Trophoblast cell (in vitro differentiated cells and primary cell): ENCODE results near the gene TOMM20.
"Not testable (repeated sequence)": the region's sequence is repeated elsewhere in the genome, so short reads cannot be mapped to it uniquely, and the experiment has no call there.

Experiments used
- DNase-seq, 2 donors: peaks; one replicate each; pipeline ENCODE4 v3.0.0-alpha.2; 2016
- H2AFZ ChIP-seq: 2 replicates; pipeline ENCODE4 v1.6.1; 2013; ENCODE audit warnings: low read length, moderate library complexity, mild to moderate bottlenecking; ENCODE audit not compliant: insufficient read depth, poor library complexity
- H2AK5ac ChIP-seq: 2 replicates; pipeline ENCODE4 v1.6.1; 2013; ENCODE audit warnings: mild to moderate bottlenecking, low read length
- H2BK120ac ChIP-seq: 2 replicates; pipeline ENCODE4 v1.6.1; 2013; ENCODE audit warnings: low read length, mild to moderate bottlenecking, moderate library complexity; ENCODE audit not compliant: insufficient read depth, poor library complexity
- H2BK12ac ChIP-seq: 2 replicates; pipeline ENCODE4 v1.6.1; 2013; ENCODE audit warnings: mild to moderate bottlenecking, low read length, moderate library complexity
- H2BK5ac ChIP-seq: 2 replicates; pipeline ENCODE4 v1.6.1; 2013; ENCODE audit warnings: low read length, low read depth, moderate library complexity, mild to moderate bottlenecking; ENCODE audit not compliant: poor library complexity
- H3K14ac ChIP-seq: 2 replicates; pipeline ENCODE4 v1.6.1; 2013; ENCODE audit warnings: mild to moderate bottlenecking, low read length
- H3K18ac ChIP-seq: 2 replicates; pipeline ENCODE4 v1.6.1; 2013; ENCODE audit warnings: mild to moderate bottlenecking, low read length
- H3K23ac ChIP-seq: 2 replicates; pipeline ENCODE4 v1.6.1; 2013; ENCODE audit warnings: low read length
- H3K27ac ChIP-seq: 2 replicates; pipeline ENCODE4 v1.5.1; 2013; ENCODE audit warnings: low read depth, mild to moderate bottlenecking, inconsistent platforms, low read length, moderate library complexity
- H3K27me3 ChIP-seq: 2 replicates; pipeline ENCODE4 v1.6.1; 2013; ENCODE audit warnings: inconsistent platforms, mild to moderate bottlenecking, low read length, moderate library complexity; ENCODE audit not compliant: insufficient read depth
- H3K36me3 ChIP-seq, 2 experiments: 1 replicate in 1 of 2; 2 replicates in 1 of 2; pipeline ENCODE4 v1.6.1; 2013; ENCODE audit warnings: low read length in 2 of 2, mild to moderate bottlenecking in 2 of 2, moderate library complexity in 1 of 2; ENCODE audit not compliant: insufficient read depth in 2 of 2, control insufficient read depth in 1 of 2
- H3K4ac ChIP-seq: 2 replicates; pipeline ENCODE4 v1.6.1; 2013; ENCODE audit warnings: low read depth, mild to moderate bottlenecking, low read length, moderate library complexity
- H3K4me1 ChIP-seq, 2 experiments: 1 replicate in 1 of 2; 2 replicates in 1 of 2; pipeline ENCODE4 v1.6.1; 2013; ENCODE audit warnings: low read length in 2 of 2, mild to moderate bottlenecking in 2 of 2, moderate library complexity in 1 of 2; ENCODE audit not compliant: insufficient read depth in 2 of 2, control insufficient read depth in 1 of 2
- H3K4me2 ChIP-seq: 2 replicates; pipeline ENCODE4 v1.6.1; 2013; ENCODE audit warnings: inconsistent platforms, mild to moderate bottlenecking, low read length, moderate library complexity
- H3K4me3 ChIP-seq: 2 replicates; pipeline ENCODE4 v1.5.1; 2013; ENCODE audit warnings: mild to moderate bottlenecking, low read depth, low read length, inconsistent platforms
- H3K79me1 ChIP-seq: one replicate; pipeline ENCODE4 v1.6.1; 2013; ENCODE audit warnings: low read length
- H3K79me2 ChIP-seq: 2 replicates; pipeline ENCODE4 v1.6.1; 2013; ENCODE audit warnings: low read length, mild to moderate bottlenecking; ENCODE audit not compliant: control insufficient read depth, insufficient read depth, poor library complexity
- H3K9ac ChIP-seq: 2 replicates; pipeline ENCODE4 v1.6.1; 2013; ENCODE audit warnings: mild to moderate bottlenecking, low read length
- H3K9me3 ChIP-seq: 2 replicates; pipeline ENCODE4 v1.6.1; 2013; ENCODE audit warnings: low read depth, mild to moderate bottlenecking, control low read depth, inconsistent platforms, low read length; ENCODE audit not compliant: insufficient read depth
- H4K12ac ChIP-seq: 2 replicates; pipeline ENCODE4 v1.6.1; 2013; ENCODE audit warnings: low read depth, mild to moderate bottlenecking, low read length, moderate library complexity
- H4K8ac ChIP-seq: 2 replicates; pipeline ENCODE4 v1.6.1; 2013; ENCODE audit warnings: low read depth, mild to moderate bottlenecking, low read length, moderate library complexity
- H4K91ac ChIP-seq: one replicate; pipeline ENCODE4 v1.6.1; 2013; ENCODE audit warnings: low read depth, mild to moderate bottlenecking, low read length, moderate library complexity
- WGBS: extraction: QIAGEN DNeasy Blood & Tissue Kit; methylation state at CpG from one replicate; pipeline ENCODE4 v1.1.7; 2013; ENCODE audit warnings: missing lambda C conversion rate; ENCODE audit not compliant: insufficient read length, insufficient coverage; ENCODE audit errors: extremely low coverage; 5-methylcytosine and 5-hydroxymethylcytosine counted together

Gene TOMM20

GRCh38 chr1:235087906-235088305 lies 40.7 kb downstream of the TOMM20 start:
- H3K9me3 ChIP-seq = no peaks in the 10 kb centered on the region
- no peak overlapping the region for H2AK5ac ChIP-seq
- H3K23ac ChIP-seq = no peak overlapping the region
- no peak overlapping the region for H3K4me3 ChIP-seq
- H3K79me2 ChIP-seq = peaks cover 2% of the 10 kb centered on the region
- H2AFZ ChIP-seq = no peak overlapping the region
- no peak overlapping the region for H3K4me2 ChIP-seq
- H3K27ac ChIP-seq = no peak overlapping the region
- no peak overlapping the region for H2BK120ac ChIP-seq
- no peak overlapping the region for H3K14ac ChIP-seq
- H3K4ac ChIP-seq = no peak overlapping the region
- H3K27me3 ChIP-seq = no peaks in the 10 kb centered on the region
- no peak overlapping the region for H2BK5ac ChIP-seq
- H4K91ac ChIP-seq = no peak overlapping the region
- no peak overlapping the region for H3K9ac ChIP-seq
- peak; percentile 65 to 75 for DNase-seq
- no peak overlapping the region for H4K12ac ChIP-seq
- H3K79me1 ChIP-seq = peaks cover 16% of the 10 kb centered on the region
- whole genome bisulfite sequencing = no CpG with 5 or more reads among the region's 6 CpGs
- no peak overlapping the region for H2BK12ac ChIP-seq
- H4K8ac ChIP-seq = no peak overlapping the region
- peaks cover 15 to 16% of the 10 kb centered on the region in 2 experiments for H3K4me1 ChIP-seq
- H3K36me3 ChIP-seq = no peaks in the 10 kb centered on the region
- H3K18ac ChIP-seq = no peak overlapping the region

- H3K27ac ChIP-seq, H3K36me3 ChIP-seq, H3K9ac ChIP-seq, H2BK5ac ChIP-seq, H3K4me2 ChIP-seq, H2BK120ac ChIP-seq, H2BK12ac ChIP-seq, H4K8ac ChIP-seq, H2AFZ ChIP-seq, H4K12ac ChIP-seq, H3K27me3 ChIP-seq, H3K79me2 ChIP-seq, H3K23ac ChIP-seq, H3K79me1 ChIP-seq, H4K91ac ChIP-seq, H3K4ac ChIP-seq, H3K18ac ChIP-seq, H3K9me3 ChIP-seq, H2AK5ac ChIP-seq, DNase-seq, H3K14ac ChIP-seq, H3K4me3 ChIP-seq: not testable (repeated sequence)
- peaks cover 8 to 11% of the 10 kb centered on the region in 2 experiments for H3K4me1 ChIP-seq
- no CpG with 5 or more reads among the region's 12 CpGs for WGBS
Measured at GRCh38 chr1:235085411-235086117, 43.1 kb downstream of the TOMM20 start.

GRCh38 chr1:235080788-235081187 lies 47.8 kb downstream of the TOMM20 start:
- no CpG with 5 or more reads among the region's 5 CpGs for WGBS

GRCh38 chr1:235080297-235080657 lies 48.4 kb downstream of the TOMM20 start:
- H4K12ac ChIP-seq, H2BK12ac ChIP-seq, H3K18ac ChIP-seq, H2AFZ ChIP-seq, H3K4me2 ChIP-seq, H4K8ac ChIP-seq, H2BK5ac ChIP-seq, H2BK120ac ChIP-seq, H3K36me3 ChIP-seq, H3K14ac ChIP-seq, H3K27me3 ChIP-seq, H4K91ac ChIP-seq, H3K9ac ChIP-seq, DNase-seq, H3K23ac ChIP-seq, H3K9me3 ChIP-seq, H3K27ac ChIP-seq, H2AK5ac ChIP-seq, H3K4ac ChIP-seq, H3K79me1 ChIP-seq, H3K4me3 ChIP-seq, H3K79me2 ChIP-seq: not testable (repeated sequence)
- H3K4me1 ChIP-seq = peaks cover 8 to 13% of the 10 kb centered on the region in 2 experiments
- WGBS = no CpG with 5 or more reads among the region's 4 CpGs

More at GRCh38 chr1:235080788-235081187, 47.8 kb downstream of the TOMM20 start:
- not testable (repeated sequence) for H3K4me2 ChIP-seq, DNase-seq, H3K23ac ChIP-seq, H3K18ac ChIP-seq, H4K12ac ChIP-seq, H3K79me2 ChIP-seq, H3K9ac ChIP-seq, H2BK12ac ChIP-seq, H4K91ac ChIP-seq, H3K4ac ChIP-seq, H3K36me3 ChIP-seq, H3K4me3 ChIP-seq, H4K8ac ChIP-seq, H2AFZ ChIP-seq, H2BK120ac ChIP-seq, H3K14ac ChIP-seq, H3K27me3 ChIP-seq, H2BK5ac ChIP-seq, H3K9me3 ChIP-seq, H3K79me1 ChIP-seq, H3K27ac ChIP-seq, H2AK5ac ChIP-seq
- H3K4me1 ChIP-seq = peaks cover 6 to 10% of the 10 kb centered on the region in 2 experiments
